Measurements from ENCODE around the gene OR1I1. TPM values are rescaled to one million over a fixed set of nuclear protein-coding genes. Genes with fewer than 3 reads are reported as not detected.
A peak's percentile ranks its signal among the peaks of the same experiment; 100 is the strongest.

OR1I1 gene
- total and polyA plus RNA-seq, 12 donors, result not detected

GRCh38 chr19:15098460-15098859 is 16.4 kb downstream of the OR1I1 start:
- peaks cover 0 to 5% (median 0%) of the 10 kb centered on the region in 3 donors for H3K9me3 ChIP-seq (replicated peaks in 1 of 3)
- 81 to 86% (median 82%) methylated on average over 10 of the region's 10 CpGs for WGBS, 4 donors
- no peak for TF ChIP-seq CTCF (IDR thresholded peaks at IDR 0.05)
- no peak for TF ChIP-seq POLR2A (IDR thresholded peaks at IDR 0.05)
- H3K36me3 ChIP-seq (replicated peaks in 1 of 2), result no peaks in the 10 kb centered on the region
- intact Hi-C loops (cut with DNase I), result loop anchor here in 1 of 2 donors (5.0 kb wide), 1 partner anchor 39 kb away; no protein-coding TSS in a partner anchor
- H3K4me1 ChIP-seq (replicated peaks in 1 of 2), result peaks cover 0 to 3% of the 10 kb centered on the region in 2 donors
- no peaks in the 10 kb centered on the region for H3K27me3 ChIP-seq
- no peak overlapping the region for H3K27ac ChIP-seq
- H3K4me3 ChIP-seq, result no peak overlapping the region
- no peak for DNase-seq

GRCh38 chr19:15099017-15099582 is 17.1 kb downstream of the OR1I1 start:
- no peak overlapping the region for H3K4me3 ChIP-seq
- H3K36me3 ChIP-seq (replicated peaks in 1 of 2), result no peaks in the 10 kb centered on the region
- no peak overlapping the region for H3K27ac ChIP-seq
- peaks cover 0 to 3% of the 10 kb centered on the region in 2 donors for H3K4me1 ChIP-seq (replicated peaks in 1 of 2)
- 80 to 100% (median 95%) methylated on average over 3 of the region's 3 CpGs for WGBS, 4 donors
- intact Hi-C loops (cut with DNase I), result loop anchor here in 1 of 2 donors (5.0 kb wide), 1 partner anchor 38 kb away; no protein-coding TSS in a partner anchor
- peaks cover 0 to 5% (median 0%) of the 10 kb centered on the region in 3 donors for H3K9me3 ChIP-seq (replicated peaks in 1 of 3)
- no peak for DNase-seq
- no peak for TF ChIP-seq CTCF (IDR thresholded peaks at IDR 0.05)
- no peak for TF ChIP-seq POLR2A (IDR thresholded peaks at IDR 0.05)
- H3K27me3 ChIP-seq, result no peaks in the 10 kb centered on the region

GRCh38 chr19:15101479-15102082 is 19.6 kb downstream of the OR1I1 start:
- Histone ChIP-seq H3K36me3 (replicated peaks in 1 of 2) (no peaks in the 10 kb centered on the region), H3K4me1 (replicated peaks in 1 of 2) (peaks cover 0 to under 1% of the 10 kb centered on the region in 2 donors), H3K27ac (no peak overlapping the region), H3K9me3 (replicated peaks in 1 of 3) (peaks cover 0 to 5% (median 0%) of the 10 kb centered on the region in 3 donors), H3K4me3 (no peak overlapping the region), H3K27me3 (no peaks in the 10 kb centered on the region)
- peak in 6 of 7 donors; percentile 26 to 73 (median 54) for DNase-seq
- WGBS, 4 donors, result 52 to 61% (median 56%) methylated on average over 3 of the region's 3 CpGs
- intact Hi-C loops (cut with DNase I), result no loop called here
- peak; percentile 54 to 65 (median 60) for TF ChIP-seq CTCF (IDR thresholded peaks at IDR 0.05)
- TF ChIP-seq POLR2A (IDR thresholded peaks at IDR 0.05), result no peak

DNA sequence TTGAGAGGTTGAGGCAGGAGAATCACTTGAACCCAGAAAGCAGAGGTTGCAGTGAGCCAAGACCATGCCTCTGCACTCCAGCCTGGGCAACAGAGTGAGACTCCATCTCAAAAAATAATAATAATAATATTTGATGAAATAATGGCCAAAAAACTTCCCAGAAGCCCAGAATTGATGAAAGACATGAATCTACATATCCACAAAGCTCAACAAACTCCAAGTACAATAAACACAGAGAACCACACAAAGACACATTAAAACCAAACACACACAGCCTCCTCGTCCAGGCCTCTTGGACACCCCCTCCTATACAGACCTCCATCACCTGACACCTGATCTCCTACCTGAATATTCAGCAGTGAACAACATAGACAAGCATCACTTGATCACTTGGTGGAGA is 22.0 kb downstream of the OR1I1 start:
- Histone ChIP-seq H3K27me3 (no peaks in the 10 kb centered on the region), H3K9me3 (replicated peaks in 1 of 3) (peaks cover 0 to 5% (median 0%) of the 10 kb centered on the region in 3 donors), H3K4me3 (no peak overlapping the region), H3K36me3 (replicated peaks in 1 of 2) (no peaks in the 10 kb centered on the region), H3K27ac (no peak overlapping the region), H3K4me1 (replicated peaks in 1 of 2) (peaks cover 0 to 5% of the 10 kb centered on the region in 2 donors)
- WGBS, 4 donors, result 79 to 100% (median 83%) methylated on average over 1 of the region's 1 CpG
- intact Hi-C loops (cut with DNase I), result no loop called here
- TF ChIP-seq CTCF (IDR thresholded peaks at IDR 0.05) (no peak), POLR2A (IDR thresholded peaks at IDR 0.05) (no peak)
- no peak for DNase-seq

All from adrenal gland (tissue), 12 donors.